WERI-Rb-1 (cell line): ENCODE measurements around the gene PHTF2.

Experiments
- DNase-seq: peaks from one replicate; pipeline ENCODE4 v3.0.0-alpha.2; 2020
- H3K27ac ChIP-seq: fragments of 250-450 bp; sonication (Bioruptor Pico); 2 replicates; pipeline ENCODE4 v1.5.1; 2020; ENCODE audit warnings: mild to moderate bottlenecking, moderate library complexity
- H3K27me3 ChIP-seq: fragments of 250-450 bp; sonication (Bioruptor Pico); 2 replicates; pipeline ENCODE4 v1.5.1; 2021; ENCODE audit warnings: mild to moderate bottlenecking, low read depth, moderate library complexity; ENCODE audit not compliant: insufficient read depth, severe bottlenecking
- H3K36me3 ChIP-seq: fragments of 250-450 bp; sonication (Bioruptor Pico); 2 replicates; pipeline ENCODE4 v1.5.1; 2020; ENCODE audit warnings: mild to moderate bottlenecking, moderate library complexity
- H3K4me3 ChIP-seq: 2 replicates; pipeline ENCODE4 v1.5.1; 2011; ENCODE audit warnings: low read depth, mild to moderate bottlenecking, control low read depth, low read length
- H3K9me3 ChIP-seq: fragments of 250-450 bp; sonication (Bioruptor Pico); 2 replicates; pipeline ENCODE4 v1.5.1; 2021; ENCODE audit warnings: mild to moderate bottlenecking, moderate library complexity; ENCODE audit not compliant: severe bottlenecking
- CTCF ChIP-seq: IDR thresholded peaks from 2 replicates; pipeline ENCODE4 v1.5.1; 2011; ENCODE audit warnings: low read depth, mild to moderate bottlenecking, control low read depth, inconsistent platforms, low read length

Gene PHTF2

GRCh38 chr7:77903597-77903996 lies 105.0 kb downstream of the PHTF2 start:
- Histone ChIP-seq H3K4me3 (no peak overlapping the region), H3K27me3 (no peaks in the 10 kb centered on the region), H3K36me3 (peaks cover 8% of the 10 kb centered on the region; the same call in 1 of the 2 replicates), H3K27ac (no peak overlapping the region), H3K9me3 (no peaks in the 10 kb centered on the region)
- TF ChIP-seq CTCF, result 0 out of 2 replicates have a peak, but pooled peaks have one; percentile 30
- no peak for DNase-seq

- Histone ChIP-seq H3K36me3 (peaks cover 8% of the 10 kb centered on the region; the same call in 1 of the 2 replicates), H3K9me3 (no peaks in the 10 kb centered on the region), H3K27me3 (no peaks in the 10 kb centered on the region), H3K4me3 (no peak overlapping the region), H3K27ac (no peak overlapping the region)
- TF ChIP-seq CTCF, result no peak
- DNase-seq, result no peak
Measured at GRCh38 chr7:77904252-77904651, 105.7 kb downstream of the PHTF2 start.

DNA sequence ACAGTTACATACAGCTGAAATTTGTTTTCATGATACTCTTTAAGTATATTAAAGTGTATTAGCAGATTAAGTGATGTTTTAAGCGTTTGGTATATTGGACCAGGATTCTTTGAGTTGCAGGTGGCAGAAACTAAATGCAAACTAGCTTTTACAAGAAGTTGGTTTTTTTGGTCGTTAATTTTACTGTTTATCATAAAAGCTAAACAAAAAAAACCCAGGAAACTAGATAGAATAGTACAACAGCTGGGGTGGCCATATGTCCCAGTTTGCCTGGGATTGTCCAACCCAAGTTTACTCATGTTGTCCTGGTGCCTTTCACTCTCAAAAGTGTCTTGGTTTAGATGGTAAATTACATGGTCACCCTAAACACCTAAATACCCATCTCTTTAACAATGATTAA lies 108.7 kb downstream of the PHTF2 start:
- DNase-seq, result no peak
- Histone ChIP-seq H3K27me3 (no peaks in the 10 kb centered on the region), H3K9me3 (no peaks in the 10 kb centered on the region), H3K27ac (no peak overlapping the region), H3K4me3 (no peak overlapping the region), H3K36me3 (peaks cover 19% of the 10 kb centered on the region; the same call in 1 of the 2 replicates)
- TF ChIP-seq CTCF, result no peak

- H3K4me3 ChIP-seq, result no peak overlapping the region
- H3K27ac ChIP-seq, result no peak overlapping the region
- H3K27me3 ChIP-seq, result no peaks in the 10 kb centered on the region
- no peak for DNase-seq
- no peak for TF ChIP-seq CTCF
- peaks cover 16% of the 10 kb centered on the region; the same call in 1 of the 2 replicates for H3K36me3 ChIP-seq
- H3K9me3 ChIP-seq, result no peaks in the 10 kb centered on the region
Measured at GRCh38 chr7:77908664-77909063, 110.1 kb downstream of the PHTF2 start.

- Histone ChIP-seq H3K9me3 (no peaks in the 10 kb centered on the region), H3K36me3 (peaks cover 16% of the 10 kb centered on the region; the same call in 1 of the 2 replicates), H3K27ac (no peak overlapping the region), H3K27me3 (no peaks in the 10 kb centered on the region), H3K4me3 (no peak overlapping the region)
- no peak for TF ChIP-seq CTCF
- no peak for DNase-seq
Measured at GRCh38 chr7:77910124-77910523, 111.6 kb downstream of the PHTF2 start.

- H3K27me3 ChIP-seq, result no peaks in the 10 kb centered on the region
- DNase-seq, result no peak
- no peak overlapping the region for H3K27ac ChIP-seq
- no peaks in the 10 kb centered on the region for H3K9me3 ChIP-seq
- TF ChIP-seq CTCF, result no peak
- no peak overlapping the region for H3K4me3 ChIP-seq
- peaks cover 22% of the 10 kb centered on the region for H3K36me3 ChIP-seq
Measured at GRCh38 chr7:77912293-77912692, 113.7 kb downstream of the PHTF2 start.
